ENCODE results near the gene PPM1N. TPM values are rescaled to one million over a fixed set of nuclear protein-coding genes. Genes with fewer than 3 reads are reported as not detected.

PPM1N gene
- polyA plus RNA-seq, 3 donors: 1.3 to 4.3 (median 2.7) TPM

- H3K4me3 Mint-ChIP-seq: peak overlapping the region; percentile 88 to 89
Observed at GRCh38 chr19:45506246-45506988, 8.2 kb downstream of the PPM1N start.

More at GRCh38 chr19:45506246-45506988, 8.2 kb downstream of the PPM1N start:
- Histone ChIP-seq H2AFZ (ENCODE audit: insufficient read depth, low read depth, low read length, poor library complexity, severe bottlenecking) (peak overlapping the region; percentile 19), H3K4me1 (ENCODE audit: control insufficient read depth in 1 of 2, insufficient read depth in 2 of 2, low read length in 2 of 2) (peaks cover 59 to 76% of the 10 kb centered on the region in 2 donors), H3K4me3 (replicated peaks in 1 of 3; ENCODE audit: low read depth in 2 of 3, low read length in 3 of 3) (peak overlapping the region; percentile 80 to 100 (median 91)), H3K9me3 (replicated peaks in 1 of 2; ENCODE audit: control insufficient read depth in 1 of 2, insufficient read depth in 1 of 2, low read length in 2 of 2) (no peaks in the 10 kb centered on the region), H3K27ac (ENCODE audit: low read depth in 1 of 2, low read length in 2 of 2) (peak overlapping the region; percentile 96 to 99), H3K4me2 (replicated peaks; ENCODE audit: extremely low read depth, low read length, poor library complexity, severe bottlenecking) (peak overlapping the region; percentile 100), H3K79me2 (ENCODE audit: insufficient read depth, low read length) (peaks cover 46% of the 10 kb centered on the region), H4K20me1 (ENCODE audit: insufficient read depth, low read length) (peaks cover 42% of the 10 kb centered on the region), H3K27me3 (ENCODE audit: control insufficient read depth in 2 of 2, insufficient read depth in 2 of 2, low read length in 2 of 2) (no peaks in the 10 kb centered on the region), H3K36me3 (replicated peaks in 1 of 2; ENCODE audit: control insufficient read depth in 1 of 2, insufficient read depth in 2 of 2, low read length in 2 of 2) (peaks cover 0 to 11% of the 10 kb centered on the region in 2 donors), H3K9ac (ENCODE audit: insufficient read depth, low read length, poor library complexity, severe bottlenecking) (peak overlapping the region; percentile 88)
- H3K9me3 Mint-ChIP-seq: peaks cover 0 to 3% (median 0%) of the 10 kb centered on the region in 7 donors
- peaks cover 13 to 24% of the 10 kb centered on the region in 2 donors for H3K36me3 Mint-ChIP-seq
- WGBS (ENCODE audit: insufficient coverage): 2% methylated on average over 29 of the region's 47 CpGs
- TF ChIP-seq CTCF (IDR thresholded peaks at IDR 0.05): peak; percentile 34
- DNase-seq: peak; percentile 89 to 95 (median 89)
- peaks cover 0 to 4% (median 0%) of the 10 kb centered on the region in 3 donors for H3K27me3 Mint-ChIP-seq (ENCODE audit: low read depth in 3 of 3)
- H3K27ac Mint-ChIP-seq: peak overlapping the region; percentile 96 to 99 (median 97)
- intact Hi-C loops (cut with micrococcal nuclease): loop anchor here in 1 of 2 donors (5.0 kb wide), 1 partner anchor 76 kb away; the partner anchor contains the start of gene OPA3
- peaks cover 61% of the 10 kb centered on the region for H3K4me1 Mint-ChIP-seq

All from CD14-positive monocyte (primary cell).